Body of pancreas (tissue), 4 donors: ENCODE data around the gene ATP8B4. TPM values are rescaled to one million over a fixed set of nuclear protein-coding genes. Genes with fewer than 3 reads are reported as not detected.

Source experiments
- ATAC-seq: fragments of 150-250 bp; one replicate; pipeline ENCODE4 v1.9.1; 2016
- DNase-seq, 4 donors: peaks; one replicate each; pipeline ENCODE4 v3.0.0-alpha.2; 2019
- H3K27ac ChIP-seq, 4 donors: fragments of 200-600 bp; sonication (generic); 1 replicate in 3 of 4; 2 replicates in 1 of 4; pipeline versions ENCODE4 v1.5.1 to v1.6.1; 2016 to 2019; ENCODE audit warnings: mild to moderate bottlenecking in 1 of 4, mixed read lengths in 1 of 4, moderate library complexity in 1 of 4
- H3K27me3 ChIP-seq, 2 donors: fragments of 200-600 bp; sonication (generic); one replicate each; pipeline ENCODE4 v1.6.0; 2016; ENCODE audit warnings: mild to moderate bottlenecking in 1 of 2
- H3K36me3 ChIP-seq, 2 donors: fragments of 200-600 bp; sonication (generic); replicated peaks in 1 of 2; 2 replicates each; pipeline ENCODE4 v1.5.1; 2016; ENCODE audit warnings: low read depth in 2 of 2; ENCODE audit not compliant: insufficient read depth in 1 of 2
- H3K4me1 ChIP-seq: fragments of 200-600 bp; sonication (generic); one replicate; pipeline ENCODE4 v1.6.0; 2016
- H3K4me3 ChIP-seq, 2 donors: fragments of 200-600 bp; sonication (generic); 1 replicate in 1 of 2; 2 replicates in 1 of 2; pipeline ENCODE4 v1.5.1; 2016 to 2019
- H3K9me3 ChIP-seq, 3 donors: fragments of 200-600 bp; sonication (generic); 1 replicate in 2 of 3; 2 replicates in 1 of 3; pipeline ENCODE4 v1.5.1; 2016
- CTCF ChIP-seq, 7 experiments: fragments of 450-650 bp in 4 of 7; fragments of 200-600 bp in 3 of 7; sonication (generic) in 3 of 7; IDR thresholded peaks; one replicate each; pipeline ENCODE4 v1.5.1; 2016 to 2019; ENCODE audit warnings: antibody characterized with exemption in 7 of 7
- POLR2A ChIP-seq, 3 donors: fragments of 450-650 bp; IDR thresholded peaks; one replicate each; pipeline ENCODE4 v1.6.1; 2016; ENCODE audit warnings: antibody characterized with exemption in 3 of 3, mild to moderate bottlenecking in 2 of 3
- WGBS, 2 donors: methylation state at CpG; one replicate each; pipeline ENCODE4 v1.1.5; 2017; 5-methylcytosine and 5-hydroxymethylcytosine counted together
- intact Hi-C: fragments of 100-400 bp; cut with DNase I; formaldehyde crosslinking; loops from one replicate; pipeline ENCODE4 v1.15.1; 2023
- total RNA-seq, 2 donors: library from RNA; depleted of rRNA; stranded (reverse); fragments of >200 nt; gene quantifications; one replicate each; pipeline ENCODE4 v1.1.0, GENCODE V29; 2016

The ATP8B4 gene
- total RNA-seq, 2 donors from 2014 or later: 3.1 to 6.6 TPM

GRCh38 chr15:50107157-50107556 lies 11.9 kb downstream of the ATP8B4 start:
- 60 to 63% methylated on average over 4 of the region's 4 CpGs for whole genome bisulfite sequencing, 2 donors
- Histone ChIP-seq H3K4me3 (no peak overlapping the region), H3K9me3 (no peaks in the 10 kb centered on the region), H3K36me3 (no peaks in the 10 kb centered on the region), H3K4me1 (no peaks in the 10 kb centered on the region), H3K27ac (peak overlapping the region in 1 of 4 donors; percentile 25), H3K27me3 (no peaks in the 10 kb centered on the region)
- no peak for ATAC-seq
- DNase-seq: no peak
- TF ChIP-seq POLR2A (IDR thresholded peaks at IDR 0.05): no peak
- no peak for TF ChIP-seq CTCF (IDR thresholded peaks at IDR 0.05)
- intact Hi-C loops: no loop called here

DNA sequence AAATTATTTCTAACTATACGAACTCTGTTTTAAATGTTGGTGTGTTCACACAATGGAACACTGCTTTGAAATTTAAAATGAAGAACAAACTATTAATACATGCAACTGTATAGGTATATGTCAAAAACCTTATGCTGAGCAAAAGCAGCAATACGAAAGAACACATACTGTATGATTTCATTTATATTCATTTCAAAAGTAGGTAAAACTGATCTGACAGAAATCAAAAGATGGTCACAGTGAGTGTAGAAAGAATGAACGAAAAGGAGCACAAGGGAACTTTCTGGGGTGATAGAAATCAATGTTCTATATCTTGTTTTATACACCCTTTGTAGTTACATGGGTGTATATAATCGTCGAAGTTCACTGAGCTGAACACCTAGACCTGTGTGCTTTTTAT lies 12.6 kb downstream of the ATP8B4 start:
- no peaks in the 10 kb centered on the region for H3K4me1 ChIP-seq
- TF ChIP-seq CTCF (IDR thresholded peaks at IDR 0.05): no peak
- no peak for TF ChIP-seq POLR2A (IDR thresholded peaks at IDR 0.05)
- no peaks in the 10 kb centered on the region for H3K36me3 ChIP-seq
- ATAC-seq (no peak), DNase-seq (no peak)
- WGBS, 2 donors: 75 to 80% methylated on average over 5 of the region's 5 CpGs
- no peak overlapping the region for H3K27ac ChIP-seq
- intact Hi-C loops: no loop called here
- H3K4me3 ChIP-seq: no peak overlapping the region
- no peaks in the 10 kb centered on the region for H3K27me3 ChIP-seq
- no peaks in the 10 kb centered on the region for H3K9me3 ChIP-seq

DNA sequence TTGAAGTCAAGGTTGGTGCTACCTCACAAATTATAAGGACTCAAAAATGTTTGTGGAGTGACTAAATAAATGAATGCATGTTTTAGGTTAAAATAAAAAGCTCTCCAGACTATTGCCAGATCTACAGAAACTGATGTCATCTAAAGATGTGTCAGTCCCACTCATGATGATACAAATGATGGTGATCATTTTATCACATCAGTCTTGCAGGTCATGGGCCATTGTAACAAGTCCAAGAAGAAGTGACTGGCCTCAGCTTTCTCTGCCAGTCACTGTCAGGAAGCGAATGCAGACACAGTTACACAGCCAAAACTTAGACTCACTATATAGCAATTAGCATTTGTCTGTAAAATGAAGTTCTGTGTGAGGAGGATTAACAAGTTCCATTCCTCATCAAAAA lies 18.5 kb downstream of the ATP8B4 start:
- TF ChIP-seq POLR2A (IDR thresholded peaks at IDR 0.05) (no peak), CTCF (IDR thresholded peaks at IDR 0.05) (no peak)
- Histone ChIP-seq H3K36me3 (no peaks in the 10 kb centered on the region), H3K4me1 (no peaks in the 10 kb centered on the region), H3K4me3 (no peak overlapping the region), H3K27me3 (no peaks in the 10 kb centered on the region), H3K9me3 (no peaks in the 10 kb centered on the region), H3K27ac (no peak overlapping the region)
- intact Hi-C loops: no loop called here
- DNase-seq (no peak), ATAC-seq (no peak)
- WGBS, 2 donors: 71 to 88% methylated on average over 1 of the region's 1 CpG

- ATAC-seq: no peak
Measured at GRCh38 chr15:50098545-50098944, 20.5 kb downstream of the ATP8B4 start.

More at GRCh38 chr15:50098545-50098944, 20.5 kb downstream of the ATP8B4 start:
- no peaks in the 10 kb centered on the region for H3K27me3 ChIP-seq
- no peaks in the 10 kb centered on the region for H3K4me1 ChIP-seq
- no peaks in the 10 kb centered on the region for H3K9me3 ChIP-seq
- DNase-seq: no peak
- H3K27ac ChIP-seq: no peak overlapping the region
- intact Hi-C loops: no loop called here
- no peak for TF ChIP-seq POLR2A (IDR thresholded peaks at IDR 0.05)
- TF ChIP-seq CTCF (IDR thresholded peaks at IDR 0.05): no peak
- no peaks in the 10 kb centered on the region for H3K36me3 ChIP-seq
- H3K4me3 ChIP-seq: no peak overlapping the region
